Liver (tissue), 9 donors: ENCODE measurements around the gene UPK2. TPM values are rescaled to one million over a fixed set of nuclear protein-coding genes. Genes with fewer than 3 reads are reported as not detected.

Experiments
- DNase-seq: peaks from one replicate; pipeline ENCODE4 v3.0.0-alpha.2; 2017; ENCODE audit warnings: low spot score
- H3K27ac ChIP-seq, 2 donors: one replicate each; pipeline ENCODE4 v1.7.0; 2013; ENCODE audit warnings: inconsistent platforms in 2 of 2, low read length in 2 of 2, control low read depth in 1 of 2, low read depth in 1 of 2, mild to moderate bottlenecking in 1 of 2
- H3K27me3 ChIP-seq, 4 donors: one replicate each; pipeline versions ENCODE4 v1.6.1 to v1.7.0; 2013; ENCODE audit warnings: low read length in 3 of 4, inconsistent platforms in 1 of 4, mild to moderate bottlenecking in 1 of 4, moderate library complexity in 1 of 4; ENCODE audit not compliant: control insufficient read depth in 4 of 4, insufficient read depth in 4 of 4
- H3K36me3 ChIP-seq, 4 donors: one replicate each; pipeline versions ENCODE4 v1.6.1 to v1.7.0; 2013; ENCODE audit warnings: low read length in 3 of 4, mild to moderate bottlenecking in 3 of 4, low read depth in 1 of 4, moderate library complexity in 1 of 4; ENCODE audit not compliant: control insufficient read depth in 4 of 4, insufficient read depth in 3 of 4
- H3K4me1 ChIP-seq, 4 donors: one replicate each; pipeline versions ENCODE4 v1.6.1 to v1.7.0; 2013; ENCODE audit warnings: low read length in 3 of 4, mild to moderate bottlenecking in 3 of 4, moderate library complexity in 1 of 4; ENCODE audit not compliant: control insufficient read depth in 4 of 4, insufficient read depth in 4 of 4
- H3K4me3 ChIP-seq, 3 donors: one replicate each; pipeline versions ENCODE4 v1.6.1 to v1.7.0; 2013; ENCODE audit warnings: low read length in 3 of 3, control low read depth in 1 of 3, low read depth in 1 of 3, mild to moderate bottlenecking in 1 of 3
- H3K9ac ChIP-seq, 2 donors: one replicate each; pipeline ENCODE4 v1.7.0; 2013; ENCODE audit warnings: low read length in 2 of 2, mild to moderate bottlenecking in 2 of 2, moderate library complexity in 2 of 2, control low read depth in 1 of 2, low read depth in 1 of 2
- H3K9me3 ChIP-seq, 4 donors: one replicate each; pipeline versions ENCODE4 v1.6.1 to v1.7.0; 2013; ENCODE audit warnings: low read length in 3 of 4; ENCODE audit not compliant: control insufficient read depth in 4 of 4
- ATF3 ChIP-seq: IDR thresholded peaks from 2 replicates; pipeline ENCODE4 v1.6.1; 2016; ENCODE audit warnings: antibody characterized with exemption
- CTCF ChIP-seq: fragments of 150-350 bp; IDR thresholded peaks from 2 replicates; pipeline ENCODE4 v1.5.1; 2017; ENCODE audit warnings: improper control_type of control experiment, low read depth, low read length; ENCODE audit not compliant: missing input control
- EGR1 ChIP-seq, 2 donors: IDR thresholded peaks; 2 replicates each; pipeline ENCODE4 v1.6.1; 2016 to 2018; ENCODE audit warnings: antibody characterized with exemption in 2 of 2, low read depth in 2 of 2
- FOXA1 ChIP-seq: IDR thresholded peaks from 2 replicates; pipeline ENCODE4 v1.6.1; 2016; ENCODE audit warnings: antibody characterized with exemption
- FOXA2 ChIP-seq: IDR thresholded peaks from 2 replicates; pipeline ENCODE4 v1.6.1; 2016; ENCODE audit warnings: antibody characterized with exemption
- GABPA ChIP-seq, 2 donors: IDR thresholded peaks in 1 of 2; conservative IDR thresholded peaks in 1 of 2; 2 replicates each; pipeline ENCODE4 v1.6.1; 2016; ENCODE audit warnings: antibody characterized with exemption in 2 of 2, mild to moderate bottlenecking in 1 of 2, moderate library complexity in 1 of 2
- HNF4A ChIP-seq, 2 donors: conservative IDR thresholded peaks; 2 replicates each; pipeline ENCODE4 v1.6.1; 2016; ENCODE audit warnings: antibody characterized with exemption in 2 of 2, mild to moderate bottlenecking in 2 of 2
- HNF4G ChIP-seq: IDR thresholded peaks from 2 replicates; pipeline ENCODE4 v1.6.1; 2016; ENCODE audit warnings: antibody characterized with exemption
- JUND ChIP-seq, 2 donors: IDR thresholded peaks; 2 replicates each; pipeline ENCODE4 v1.6.1; 2016; ENCODE audit warnings: antibody characterized with exemption in 2 of 2
- MAX ChIP-seq: IDR thresholded peaks from 2 replicates; pipeline ENCODE4 v1.6.1; 2016; ENCODE audit warnings: antibody characterized with exemption
- NR2F2 ChIP-seq: IDR thresholded peaks from 2 replicates; pipeline ENCODE4 v1.6.1; 2016; ENCODE audit warnings: antibody characterized with exemption
- RXRA ChIP-seq, 2 donors: IDR thresholded peaks; 2 replicates each; pipeline ENCODE4 v1.6.1; 2017 to 2018; ENCODE audit warnings: antibody characterized with exemption in 2 of 2, mild to moderate bottlenecking in 1 of 2
- SP1 ChIP-seq: IDR thresholded peaks from 2 replicates; pipeline ENCODE4 v1.6.1; 2018; ENCODE audit warnings: antibody characterized with exemption, mild to moderate bottlenecking
- TAF1 ChIP-seq: conservative IDR thresholded peaks from 2 replicates; pipeline ENCODE4 v1.6.1; 2016; ENCODE audit warnings: antibody characterized with exemption, mild to moderate bottlenecking
- YY1 ChIP-seq: IDR thresholded peaks from 2 replicates; pipeline ENCODE4 v1.6.1; 2016; ENCODE audit warnings: antibody characterized with exemption, mild to moderate bottlenecking
- ZBTB33 ChIP-seq: IDR thresholded peaks from 2 replicates; pipeline ENCODE4 v1.6.1; 2016; ENCODE audit warnings: antibody characterized with exemption
- WGBS: extraction: QIAGEN DNeasy Blood & Tissue Kit; methylation state at CpG from one replicate; pipeline ENCODE4 v1.1.7; 2013; 5-methylcytosine and 5-hydroxymethylcytosine counted together
- polyA plus RNA-seq, 2 donors: library from polyadenylated mRNA; stranded (reverse) in 1 of 2; unstranded in 1 of 2; fragments of 200-250 nt in 1 of 2; fragments of >200 nt in 1 of 2; fragmentation: Nextera tagmentation in 1 of 2; extraction: Ambion mirVana in 1 of 2; gene quantifications; one replicate each; pipeline versions ENCODE4 v1.2.1 to v1.2.3, GENCODE V29; 2013 to 2015
- total RNA-seq, 2 donors: library from RNA; depleted of rRNA; stranded (reverse); fragments of >200 nt; gene quantifications; one replicate each; pipeline ENCODE4 v1.2.3, GENCODE V29; 2014
- donor health status: healthy.
- donor health status: healthy.
- donor health status: healthy.
- donor health status: healthy.
- donor health status: healthy.

The UPK2 gene
- total and polyA plus RNA-seq, 4 donors = not detected

GRCh38 chr11:118939953-118940598 lies 16.0 kb upstream of the UPK2 start:
- Histone ChIP-seq H3K36me3 (peaks cover 0 to 1% (median 0%) of the 10 kb centered on the region in 4 donors), H3K27me3 (no peaks in the 10 kb centered on the region), H3K4me1 (no peaks in the 10 kb centered on the region), H3K9me3 (no peaks in the 10 kb centered on the region), H3K9ac (no peak overlapping the region), H3K4me3 (no peak overlapping the region), H3K27ac (no peak overlapping the region)
- 42% methylated on average over 13 of the region's 13 CpGs for WGBS
- TF ChIP-seq SP1 (no peak), TAF1 (no peak), YY1 (no peak), EGR1 (IDR thresholded peaks at IDR 0.05; ENCODE audit: low read depth in 2 of 2) (no peak), HNF4A (conservative IDR thresholded peaks at IDR 0.05) (no peak), NR2F2 (no peak), ZBTB33 (no peak), RXRA (IDR thresholded peaks at IDR 0.05) (no peak), FOXA1 (no peak), MAX (no peak), GABPA (IDR thresholded peaks at IDR 0.05 in 1 of 2, conservative IDR thresholded peaks at IDR 0.05 in 1 of 2) (no peak), CTCF (no peak), JUND (IDR thresholded peaks at IDR 0.05) (no peak), FOXA2 (no peak), ATF3 (no peak), HNF4G (no peak)
- DNase-seq = no peak

- H3K27ac ChIP-seq = no peak overlapping the region
- WGBS = 29% methylated on average over 2 of the region's 2 CpGs
- no peaks in the 10 kb centered on the region for H3K27me3 ChIP-seq
- H3K4me1 ChIP-seq = no peaks in the 10 kb centered on the region
- no peak overlapping the region for H3K4me3 ChIP-seq
- no peak overlapping the region for H3K9ac ChIP-seq
- DNase-seq = no peak
- no peak for TF ChIP-seq SP1
- no peak for TF ChIP-seq HNF4G
- no peak for TF ChIP-seq CTCF
- no peak for TF ChIP-seq HNF4A (conservative IDR thresholded peaks at IDR 0.05)
- no peak for TF ChIP-seq ZBTB33
- no peak for TF ChIP-seq TAF1
- TF ChIP-seq FOXA1 = no peak
- TF ChIP-seq GABPA (IDR thresholded peaks at IDR 0.05 in 1 of 2, conservative IDR thresholded peaks at IDR 0.05 in 1 of 2) = no peak
- no peak for TF ChIP-seq RXRA (IDR thresholded peaks at IDR 0.05)
- no peaks in the 10 kb centered on the region for H3K9me3 ChIP-seq
- no peaks in the 10 kb centered on the region for H3K36me3 ChIP-seq
These were observed 9.0 kb upstream of the UPK2 start for GRCh38 chr11:118947091-118947490.
